ENCODE measurements around the gene FGD2.

FGD2 gene

DNA sequence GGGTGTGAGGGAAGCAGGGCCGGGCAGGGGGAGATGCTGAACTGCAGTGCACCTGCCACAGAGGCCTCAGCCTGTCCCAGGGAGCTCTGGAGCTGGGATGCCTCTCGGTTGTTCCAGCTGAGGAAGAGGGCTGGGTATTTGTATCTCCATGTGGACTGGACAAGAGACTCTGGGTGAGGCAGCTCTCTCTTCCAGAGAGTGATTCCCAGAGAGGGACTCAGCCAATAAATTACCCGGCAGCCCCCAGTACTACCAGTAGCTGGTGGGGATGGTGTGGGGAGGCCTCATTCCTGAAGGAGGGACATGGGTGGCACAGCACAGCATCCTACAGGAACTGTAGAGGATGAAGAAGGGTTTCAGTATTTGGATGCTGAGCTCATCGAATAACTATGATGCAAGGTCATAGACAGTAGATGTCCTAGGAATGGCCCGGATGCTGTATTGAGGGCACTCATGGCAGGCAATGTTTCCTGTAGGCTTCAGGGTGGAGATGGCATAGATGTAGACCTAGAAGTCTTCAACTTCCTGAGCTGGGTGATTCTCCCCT lies 1.4 kb downstream of the FGD2 start:
- H3K36me3 ChIP-seq (ENCODE audit: control insufficient read depth, insufficient read depth, low read length) = no peaks in the 10 kb centered on the region
- no peaks in the 10 kb centered on the region for H3K9me3 ChIP-seq (ENCODE audit: control insufficient read depth, low read length)
- no peak overlapping the region for H3K4me3 ChIP-seq (ENCODE audit: low read length)
- H3K27me3 ChIP-seq (ENCODE audit: control insufficient read depth, insufficient read depth, low read length) = no peaks in the 10 kb centered on the region
- H3K4me1 ChIP-seq (ENCODE audit: control insufficient read depth, insufficient read depth, low read length) = peaks cover 25% of the 10 kb centered on the region
- H3K9ac ChIP-seq (ENCODE audit: low read length) = no peak overlapping the region

DNA sequence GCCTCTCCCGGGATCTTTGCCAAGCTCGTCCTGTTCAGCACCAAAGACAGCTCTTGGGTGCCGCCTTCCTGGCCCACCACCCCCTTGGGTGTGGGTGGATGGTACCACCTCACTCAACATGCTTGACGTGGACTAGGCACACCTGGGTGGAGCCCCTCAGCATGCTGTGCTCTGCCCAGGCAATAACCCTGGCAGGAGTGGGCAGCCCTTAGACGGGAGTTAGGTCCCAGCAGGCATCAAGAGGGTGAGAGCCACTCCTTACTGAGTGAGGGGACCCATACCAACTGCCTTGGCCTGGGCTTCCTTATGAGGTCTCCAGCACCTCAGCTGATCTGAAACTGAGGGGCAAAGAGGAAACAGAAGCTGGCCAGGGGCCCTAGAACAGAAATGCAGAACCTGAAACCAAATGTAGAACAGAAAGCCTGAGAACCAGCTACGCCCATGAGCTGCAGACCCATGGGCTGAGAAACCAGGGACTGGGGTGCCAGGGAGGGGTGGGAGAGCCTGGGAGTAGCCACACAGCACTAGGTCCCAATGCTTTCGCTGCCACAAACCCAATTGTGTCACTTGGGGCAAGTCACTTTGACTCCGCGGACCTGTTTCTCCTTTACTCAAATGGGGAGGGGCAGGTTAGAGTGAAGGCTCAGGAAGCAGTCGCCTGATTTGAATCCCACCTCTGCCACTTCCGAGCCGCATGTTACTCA lies 2.0 kb downstream of the FGD2 start:
- no peak overlapping the region for H3K9ac ChIP-seq (ENCODE audit: low read length)
- H3K9me3 ChIP-seq (ENCODE audit: control insufficient read depth, low read length) = no peaks in the 10 kb centered on the region
- no peak overlapping the region for H3K4me3 ChIP-seq (ENCODE audit: low read length)
- H3K36me3 ChIP-seq (ENCODE audit: control insufficient read depth, insufficient read depth, low read length) = no peaks in the 10 kb centered on the region
- no peaks in the 10 kb centered on the region for H3K27me3 ChIP-seq (ENCODE audit: control insufficient read depth, insufficient read depth, low read length)
- peaks cover 25% of the 10 kb centered on the region for H3K4me1 ChIP-seq (ENCODE audit: control insufficient read depth, insufficient read depth, low read length)

DNA sequence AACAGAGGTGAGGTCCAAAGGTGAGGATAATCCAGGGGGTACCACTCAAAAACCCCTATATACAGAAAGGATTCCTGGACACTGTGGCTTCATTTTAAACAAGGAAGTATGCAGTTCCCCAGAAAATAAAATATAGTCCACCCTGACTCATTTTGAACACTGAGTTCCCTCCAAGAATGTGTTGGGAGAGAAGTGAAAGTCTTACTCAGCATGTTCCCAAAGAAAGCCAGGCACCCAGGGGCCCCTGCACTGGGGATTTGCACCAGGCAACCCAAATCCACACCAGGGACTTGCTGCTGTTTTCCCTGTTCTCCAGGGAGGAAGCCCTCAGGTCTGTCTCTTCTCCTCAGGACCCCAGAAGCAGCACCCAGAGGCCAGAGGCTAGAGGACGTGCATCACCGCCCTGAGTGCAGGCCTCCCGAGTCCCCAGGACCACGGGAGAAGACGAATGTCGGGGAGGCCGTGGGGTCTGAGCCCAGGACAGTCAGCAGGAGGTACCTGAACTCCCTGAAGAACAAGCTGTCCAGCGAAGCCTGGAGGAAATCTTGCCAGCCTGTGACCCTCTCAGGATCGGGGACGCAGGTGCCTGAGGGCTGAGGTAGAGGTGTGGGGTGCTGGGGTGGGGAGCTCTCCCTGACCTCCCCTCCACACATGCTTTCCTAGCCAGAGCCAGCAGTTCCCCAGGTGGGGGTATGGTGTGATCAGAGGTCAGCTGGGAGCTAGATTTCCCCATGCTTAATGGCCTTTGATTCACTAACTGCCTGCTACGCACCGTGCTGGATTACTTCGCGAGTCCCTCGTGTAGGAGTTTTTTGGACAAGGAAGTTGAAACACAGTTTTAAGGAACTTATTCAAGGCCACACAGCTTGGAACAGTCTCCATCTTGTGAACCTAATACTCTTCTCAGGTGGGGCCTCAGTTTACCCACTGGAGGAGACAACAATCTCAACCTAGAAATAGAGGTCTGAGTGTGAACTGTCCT lies 3.3 kb downstream of the FGD2 start:
- Histone ChIP-seq H3K36me3 (ENCODE audit: control insufficient read depth, insufficient read depth, low read length) (no peaks in the 10 kb centered on the region), H3K27me3 (ENCODE audit: control insufficient read depth, insufficient read depth, low read length) (no peaks in the 10 kb centered on the region), H3K4me3 (ENCODE audit: low read length) (no peak overlapping the region), H3K9me3 (ENCODE audit: control insufficient read depth, low read length) (no peaks in the 10 kb centered on the region), H3K4me1 (ENCODE audit: control insufficient read depth, insufficient read depth, low read length) (peaks cover 25% of the 10 kb centered on the region), H3K9ac (ENCODE audit: low read length) (no peak overlapping the region)

DNA sequence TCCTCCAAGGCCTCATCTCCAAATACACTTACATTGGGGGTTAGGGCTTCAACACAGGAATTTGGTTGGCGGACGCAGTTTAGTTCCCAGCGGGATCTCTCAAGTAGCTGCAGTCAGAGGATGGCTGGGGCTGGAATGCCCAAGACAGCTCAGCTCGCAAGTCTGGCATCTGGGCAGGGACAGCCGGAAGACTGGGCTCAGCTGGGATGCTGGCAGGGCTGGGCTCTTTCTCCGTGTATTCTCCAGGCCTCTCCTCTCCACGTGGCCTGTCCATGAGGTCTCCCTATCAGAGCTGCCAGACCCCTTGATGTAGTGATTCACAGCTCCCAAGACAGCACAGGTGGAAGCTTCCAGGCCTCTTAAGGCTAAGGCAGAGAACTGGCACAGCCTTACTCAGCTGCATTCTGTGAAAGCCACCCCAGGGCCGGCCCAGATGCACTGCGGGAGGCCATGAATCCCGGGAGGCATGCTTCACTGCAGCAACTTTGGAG lies 5.0 kb downstream of the FGD2 start:
- Histone ChIP-seq H3K27me3 (ENCODE audit: control insufficient read depth, insufficient read depth, low read length) (no peaks in the 10 kb centered on the region), H3K9ac (ENCODE audit: low read length) (no peak overlapping the region), H3K36me3 (ENCODE audit: control insufficient read depth, insufficient read depth, low read length) (no peaks in the 10 kb centered on the region), H3K4me1 (ENCODE audit: control insufficient read depth, insufficient read depth, low read length) (peaks cover 22% of the 10 kb centered on the region), H3K4me3 (ENCODE audit: low read length) (no peak overlapping the region), H3K9me3 (ENCODE audit: control insufficient read depth, low read length) (no peaks in the 10 kb centered on the region)

DNA sequence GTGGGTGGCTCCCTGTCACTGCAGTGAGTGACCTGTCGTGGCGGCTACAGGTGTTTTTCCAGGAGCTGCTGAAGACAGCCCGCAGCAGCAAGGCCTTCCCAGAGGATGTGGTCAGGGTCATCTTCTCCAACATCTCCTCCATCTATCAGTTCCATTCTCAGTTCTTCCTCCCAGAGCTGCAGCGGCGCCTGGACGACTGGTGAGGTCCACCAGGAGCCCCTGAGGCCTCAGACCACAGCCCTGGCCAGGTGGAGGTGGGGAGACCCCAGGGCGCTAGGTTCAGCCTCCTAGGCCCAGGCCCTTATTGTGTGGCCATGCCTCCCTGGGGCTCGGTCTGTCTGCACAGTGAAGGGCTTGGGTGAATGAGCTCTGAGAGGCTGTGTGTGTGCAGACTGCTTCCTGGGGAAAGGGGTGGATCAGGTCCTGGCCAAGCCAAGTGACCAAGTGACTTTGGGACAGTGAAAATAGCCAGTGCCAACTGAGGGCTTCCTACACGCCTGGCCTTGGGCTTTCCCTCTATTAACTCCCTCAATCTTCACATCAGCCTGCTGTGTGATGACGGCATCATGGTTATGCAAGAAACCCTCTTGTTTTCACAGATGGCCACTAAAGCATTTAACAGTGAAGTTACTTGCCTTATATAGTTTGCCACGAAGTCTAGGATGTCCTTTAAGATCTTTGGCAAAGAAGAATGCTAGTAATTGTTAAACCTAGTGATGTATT lies 6.4 kb downstream of the FGD2 start:
- Histone ChIP-seq H3K9me3 (ENCODE audit: control insufficient read depth, low read length) (no peaks in the 10 kb centered on the region), H3K36me3 (ENCODE audit: control insufficient read depth, insufficient read depth, low read length) (no peaks in the 10 kb centered on the region), H3K4me1 (ENCODE audit: control insufficient read depth, insufficient read depth, low read length) (peaks cover 8% of the 10 kb centered on the region), H3K4me3 (ENCODE audit: low read length) (no peak overlapping the region), H3K27me3 (ENCODE audit: control insufficient read depth, insufficient read depth, low read length) (no peaks in the 10 kb centered on the region), H3K9ac (ENCODE audit: low read length) (no peak overlapping the region)

DNA sequence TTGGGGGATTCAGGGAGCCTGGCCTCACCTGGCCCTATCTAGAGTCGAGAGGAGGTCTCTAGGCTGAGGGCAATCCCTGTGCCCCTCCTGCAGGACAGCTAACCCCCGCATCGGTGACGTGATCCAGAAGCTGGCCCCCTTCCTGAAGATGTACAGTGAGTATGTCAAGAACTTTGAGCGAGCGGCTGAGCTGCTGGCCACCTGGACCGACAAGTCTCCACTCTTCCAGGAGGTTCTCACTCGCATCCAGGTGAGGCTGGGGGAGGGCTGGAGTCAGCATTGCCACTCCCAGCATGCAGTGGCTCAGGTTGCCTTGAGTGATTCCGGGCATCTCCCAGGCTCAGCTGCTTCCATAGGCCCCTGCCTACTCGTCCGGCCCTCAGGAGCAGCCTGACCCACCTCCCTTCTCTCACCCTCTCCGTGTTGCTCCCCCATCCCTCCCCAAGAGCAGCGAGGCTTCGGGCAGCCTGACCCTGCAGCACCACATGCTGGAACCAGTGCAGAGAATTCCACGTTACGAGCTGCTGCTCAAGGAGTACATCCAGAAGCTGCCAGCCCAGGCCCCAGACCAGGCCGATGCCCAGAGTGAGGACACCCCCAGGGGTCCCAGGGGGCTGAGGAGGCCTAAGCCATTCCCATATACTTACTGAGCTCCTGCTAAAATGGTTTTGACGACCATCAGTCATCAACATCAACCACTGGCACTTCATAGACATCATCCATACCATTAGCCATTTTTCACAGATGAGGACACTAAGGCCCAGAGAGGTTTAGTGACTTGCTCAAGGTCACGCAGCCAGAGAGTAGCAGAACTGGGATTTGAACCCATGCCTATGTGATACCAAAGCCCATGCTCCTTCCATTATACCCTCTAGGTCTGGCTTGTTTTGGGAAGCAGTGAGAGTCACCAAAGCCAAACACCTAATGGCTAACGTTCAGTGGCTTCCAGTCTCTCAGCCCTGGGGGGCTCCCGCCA lies 8.3 kb downstream of the FGD2 start:
- Histone ChIP-seq H3K4me3 (ENCODE audit: low read length) (no peak overlapping the region), H3K9ac (ENCODE audit: low read length) (no peak overlapping the region), H3K36me3 (ENCODE audit: control insufficient read depth, insufficient read depth, low read length) (no peaks in the 10 kb centered on the region), H3K27me3 (ENCODE audit: control insufficient read depth, insufficient read depth, low read length) (no peaks in the 10 kb centered on the region), H3K9me3 (ENCODE audit: control insufficient read depth, low read length) (no peaks in the 10 kb centered on the region), H3K4me1 (ENCODE audit: control insufficient read depth, insufficient read depth, low read length) (peaks cover 4% of the 10 kb centered on the region)

DNA sequence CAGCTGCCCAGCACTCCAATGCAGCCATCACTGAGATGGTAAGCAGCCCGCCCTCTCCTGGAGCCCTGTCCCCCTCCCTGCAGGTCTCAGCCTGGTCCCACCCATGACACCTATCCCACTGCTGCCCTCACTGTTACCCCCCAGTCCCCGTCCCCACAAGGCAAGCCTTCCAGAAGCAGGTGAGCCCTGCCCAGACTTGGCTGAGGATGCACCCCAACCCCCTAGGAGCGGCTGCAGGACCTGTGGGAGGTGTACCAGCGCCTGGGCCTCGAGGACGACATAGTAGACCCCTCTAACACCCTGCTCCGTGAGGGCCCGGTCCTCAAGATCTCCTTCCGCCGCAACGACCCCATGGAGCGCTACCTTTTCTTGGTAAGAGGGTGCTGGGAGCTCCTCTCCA lies 9.2 kb downstream of the FGD2 start:
- Histone ChIP-seq H3K9me3 (ENCODE audit: control insufficient read depth, low read length) (no peaks in the 10 kb centered on the region), H3K9ac (ENCODE audit: low read length) (no peak overlapping the region), H3K4me3 (ENCODE audit: low read length) (no peak overlapping the region), H3K4me1 (ENCODE audit: control insufficient read depth, insufficient read depth, low read length) (peaks cover 4% of the 10 kb centered on the region), H3K36me3 (ENCODE audit: control insufficient read depth, insufficient read depth, low read length) (no peaks in the 10 kb centered on the region), H3K27me3 (ENCODE audit: control insufficient read depth, insufficient read depth, low read length) (no peaks in the 10 kb centered on the region)

DNA sequence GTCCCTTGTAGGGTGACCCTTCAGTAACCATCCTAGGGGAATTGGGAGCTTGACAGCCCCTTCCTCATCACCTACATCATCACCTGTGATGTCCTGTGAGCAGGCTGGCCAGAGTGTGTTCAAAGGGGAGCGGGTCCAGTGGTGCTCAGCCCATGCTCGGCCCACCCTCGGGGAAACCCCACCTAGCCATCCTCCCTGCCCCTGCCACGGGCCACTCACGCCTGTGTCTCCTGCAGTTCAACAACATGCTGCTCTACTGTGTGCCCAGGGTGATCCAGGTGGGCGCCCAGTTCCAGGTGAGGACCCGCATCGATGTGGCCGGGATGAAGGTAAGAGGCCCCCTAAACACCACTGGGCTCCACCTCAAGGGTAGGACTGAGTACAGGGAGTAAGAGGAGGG lies 10.1 kb downstream of the FGD2 start:
- H3K27me3 ChIP-seq (ENCODE audit: control insufficient read depth, insufficient read depth, low read length) = no peaks in the 10 kb centered on the region
- no peaks in the 10 kb centered on the region for H3K36me3 ChIP-seq (ENCODE audit: control insufficient read depth, insufficient read depth, low read length)
- peaks cover 4% of the 10 kb centered on the region for H3K4me1 ChIP-seq (ENCODE audit: control insufficient read depth, insufficient read depth, low read length)
- H3K4me3 ChIP-seq (ENCODE audit: low read length) = no peak overlapping the region
- no peaks in the 10 kb centered on the region for H3K9me3 ChIP-seq (ENCODE audit: control insufficient read depth, low read length)
- no peak overlapping the region for H3K9ac ChIP-seq (ENCODE audit: low read length)

DNA sequence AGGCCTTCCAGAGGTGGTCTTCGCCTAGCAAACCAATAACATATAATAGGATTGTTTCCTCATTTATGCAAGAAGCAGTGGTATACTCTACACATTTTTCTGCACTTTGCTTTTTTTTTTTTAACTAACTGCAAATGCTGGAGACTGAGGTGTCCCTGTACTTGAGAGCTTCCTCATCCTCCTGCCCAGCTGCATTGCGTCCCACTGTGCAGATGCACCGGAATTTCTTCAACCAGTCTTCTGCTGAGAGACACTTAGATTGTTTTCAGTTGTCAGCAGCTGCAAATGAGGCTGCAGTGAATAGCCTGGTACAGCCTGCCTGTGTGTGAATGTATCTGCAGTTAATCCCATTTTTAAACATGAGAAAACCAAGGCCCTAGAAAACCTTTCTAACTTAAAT lies 11.5 kb downstream of the FGD2 start:
- Histone ChIP-seq H3K4me1 (ENCODE audit: control insufficient read depth, insufficient read depth, low read length) (peaks cover 4% of the 10 kb centered on the region), H3K27me3 (ENCODE audit: control insufficient read depth, insufficient read depth, low read length) (no peaks in the 10 kb centered on the region), H3K9me3 (ENCODE audit: control insufficient read depth, low read length) (no peaks in the 10 kb centered on the region), H3K9ac (ENCODE audit: low read length) (no peak overlapping the region), H3K4me3 (ENCODE audit: low read length) (no peak overlapping the region), H3K36me3 (ENCODE audit: control insufficient read depth, insufficient read depth, low read length) (no peaks in the 10 kb centered on the region)

DNA sequence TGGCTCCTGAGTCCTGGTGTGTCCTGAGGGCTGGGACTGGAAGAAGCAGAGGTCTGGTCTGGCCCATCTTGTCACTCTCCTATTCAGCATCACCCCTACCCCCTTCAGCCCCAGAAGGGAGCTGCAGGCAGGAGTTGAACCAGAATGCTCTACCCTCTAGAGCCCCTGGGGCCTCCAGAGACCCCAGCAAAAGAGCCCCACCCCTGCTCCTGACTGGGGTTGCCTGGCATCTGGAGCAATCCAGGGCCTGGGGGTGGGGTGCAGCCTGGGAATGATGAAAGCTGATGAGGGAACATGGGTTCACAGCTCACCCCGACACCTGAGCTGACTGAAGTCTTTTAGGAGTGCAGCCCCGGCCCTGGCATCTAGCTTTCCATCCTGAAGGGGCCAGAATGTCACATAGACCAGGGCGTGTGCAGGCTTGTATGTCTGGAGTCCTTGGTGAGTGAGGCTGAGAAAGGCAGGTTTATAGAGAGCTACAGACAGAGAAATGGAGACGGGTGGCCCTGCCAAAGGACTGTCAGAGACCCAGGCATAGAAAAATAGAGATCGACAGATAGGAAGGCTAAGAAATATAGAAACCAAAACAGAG lies 12.2 kb downstream of the FGD2 start:
- Histone ChIP-seq H3K9ac (ENCODE audit: low read length) (no peak overlapping the region), H3K9me3 (ENCODE audit: control insufficient read depth, low read length) (no peaks in the 10 kb centered on the region), H3K4me3 (ENCODE audit: low read length) (no peak overlapping the region), H3K36me3 (ENCODE audit: control insufficient read depth, insufficient read depth, low read length) (no peaks in the 10 kb centered on the region), H3K27me3 (ENCODE audit: control insufficient read depth, insufficient read depth, low read length) (no peaks in the 10 kb centered on the region), H3K4me1 (ENCODE audit: control insufficient read depth, insufficient read depth, low read length) (peaks cover 4% of the 10 kb centered on the region)

Measured in mucosa of stomach (tissue), 1 donor.